ENCODE measurements around the gene OPCML. TPM values are rescaled to one million over a fixed set of nuclear protein-coding genes. Genes with fewer than 3 reads are reported as not detected.
A peak's percentile ranks its signal among the peaks of the same experiment; 100 is the strongest.

Gene OPCML
- total and polyA plus RNA-seq, 2 donors from 2014 or later = 0.77 to 1.1 TPM

DNA sequence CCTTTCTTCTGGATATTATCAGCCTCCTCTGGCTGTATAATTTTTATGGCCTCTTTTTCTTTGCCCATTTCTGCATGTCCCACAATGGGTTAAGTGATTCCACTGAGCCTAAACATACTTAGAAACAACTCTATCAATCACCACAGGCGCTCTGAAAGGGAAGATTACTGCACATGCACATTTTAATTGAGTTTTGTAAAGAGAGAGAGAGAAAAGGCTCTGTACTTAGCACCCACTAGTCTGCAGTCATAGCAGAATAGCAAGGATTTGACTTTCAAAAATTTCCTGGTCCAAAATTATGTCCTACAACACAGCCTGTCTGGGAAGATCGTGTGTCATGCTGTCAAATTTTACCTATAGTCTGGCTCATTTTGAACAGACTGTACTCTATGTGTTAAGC lies 758.5 kb downstream of the OPCML start:
- TF ChIP-seq, protein P1, sequence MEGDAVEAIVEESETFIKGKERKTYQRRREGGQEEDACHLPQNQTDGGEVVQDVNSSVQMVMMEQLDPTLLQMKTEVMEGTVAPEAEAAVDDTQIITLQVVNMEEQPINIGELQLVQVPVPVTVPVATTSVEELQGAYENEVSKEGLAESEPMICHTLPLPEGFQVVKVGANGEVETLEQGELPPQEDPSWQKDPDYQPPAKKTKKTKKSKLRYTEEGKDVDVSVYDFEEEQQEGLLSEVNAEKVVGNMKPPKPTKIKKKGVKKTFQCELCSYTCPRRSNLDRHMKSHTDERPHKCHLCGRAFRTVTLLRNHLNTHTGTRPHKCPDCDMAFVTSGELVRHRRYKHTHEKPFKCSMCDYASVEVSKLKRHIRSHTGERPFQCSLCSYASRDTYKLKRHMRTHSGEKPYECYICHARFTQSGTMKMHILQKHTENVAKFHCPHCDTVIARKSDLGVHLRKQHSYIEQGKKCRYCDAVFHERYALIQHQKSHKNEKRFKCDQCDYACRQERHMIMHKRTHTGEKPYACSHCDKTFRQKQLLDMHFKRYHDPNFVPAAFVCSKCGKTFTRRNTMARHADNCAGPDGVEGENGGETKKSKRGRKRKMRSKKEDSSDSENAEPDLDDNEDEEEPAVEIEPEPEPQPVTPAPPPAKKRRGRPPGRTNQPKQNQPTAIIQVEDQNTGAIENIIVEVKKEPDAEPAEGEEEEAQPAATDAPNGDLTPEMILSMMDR (IDR thresholded peaks at IDR 0.05; ENCODE audit: borderline replicate concordance, extremely low read depth, insufficient read depth) = no peak
- Histone ChIP-seq H3K27ac (ENCODE audit: low read depth in 2 of 2, low read length in 2 of 2) (no peak overlapping the region), H3K4me3 (ENCODE audit: low read length in 3 of 3) (no peak overlapping the region), H3K9ac (ENCODE audit: low read length in 3 of 3) (no peak overlapping the region), H3K9me3 (ENCODE audit: control insufficient read depth in 2 of 3, insufficient read depth in 1 of 3, low read length in 3 of 3) (no peaks in the 10 kb centered on the region), H3K36me3 (ENCODE audit: control insufficient read depth in 2 of 3, insufficient read depth in 3 of 3, low read length in 3 of 3) (no peaks in the 10 kb centered on the region), H3K27me3 (ENCODE audit: control insufficient read depth, insufficient read depth, low read length) (no peaks in the 10 kb centered on the region), H3K4me1 (ENCODE audit: control insufficient read depth in 2 of 3, insufficient read depth in 2 of 3, low read depth in 1 of 3, low read length in 3 of 3) (no peaks in the 10 kb centered on the region)
- intact Hi-C loops (cut with DNase I) = no loop called here
- FAIRE-seq (no peak), DNase-seq (no peak)

- intact Hi-C loops (cut with DNase I) = no loop called here
- TF ChIP-seq, protein P1 (IDR thresholded peaks at IDR 0.05; ENCODE audit: borderline replicate concordance, extremely low read depth, insufficient read depth) = no peak
- FAIRE-seq = no peak
- Histone ChIP-seq H3K9ac (ENCODE audit: low read length in 3 of 3) (no peak overlapping the region), H3K27ac (ENCODE audit: low read depth in 2 of 2, low read length in 2 of 2) (no peak overlapping the region), H3K4me1 (ENCODE audit: control insufficient read depth in 2 of 3, insufficient read depth in 2 of 3, low read depth in 1 of 3, low read length in 3 of 3) (no peaks in the 10 kb centered on the region), H3K9me3 (ENCODE audit: control insufficient read depth in 2 of 3, insufficient read depth in 1 of 3, low read length in 3 of 3) (no peaks in the 10 kb centered on the region), H3K36me3 (ENCODE audit: control insufficient read depth in 2 of 3, insufficient read depth in 3 of 3, low read length in 3 of 3) (no peaks in the 10 kb centered on the region), H3K27me3 (ENCODE audit: control insufficient read depth, insufficient read depth, low read length) (no peaks in the 10 kb centered on the region), H3K4me3 (ENCODE audit: low read length in 3 of 3) (no peak overlapping the region)
- DNase-seq = peak in 4 of 5 donors; percentile 45 to 70 (median 55)
Measured at GRCh38 chr11:132772703-132773545, 759.4 kb downstream of the OPCML start.

DNA sequence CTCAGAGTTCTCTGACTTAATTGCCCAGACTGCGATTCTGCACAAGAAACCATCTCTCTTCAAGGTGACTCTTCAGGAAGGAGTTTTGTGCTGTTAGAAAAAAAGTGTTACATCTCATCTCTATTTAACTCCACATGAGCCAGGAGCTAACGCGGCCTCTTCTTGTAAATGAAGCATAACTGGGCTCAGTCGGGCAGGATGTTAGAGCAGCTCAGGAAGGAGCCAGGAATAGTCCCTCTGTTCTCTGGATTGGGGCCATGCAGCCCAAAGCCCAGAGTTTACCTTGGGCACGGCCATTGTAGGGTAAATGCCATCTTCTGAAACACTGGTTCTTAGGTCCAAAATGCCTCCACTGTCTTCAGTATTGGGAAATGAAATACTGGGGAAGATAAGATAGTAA lies 760.6 kb downstream of the OPCML start:
- no peaks in the 10 kb centered on the region for H3K36me3 ChIP-seq (ENCODE audit: control insufficient read depth in 2 of 3, insufficient read depth in 3 of 3, low read length in 3 of 3)
- no peak overlapping the region for H3K9ac ChIP-seq (ENCODE audit: low read length in 3 of 3)
- intact Hi-C loops (cut with DNase I) = no loop called here
- no peak overlapping the region for H3K4me3 ChIP-seq (ENCODE audit: low read length in 3 of 3)
- no peaks in the 10 kb centered on the region for H3K9me3 ChIP-seq (ENCODE audit: control insufficient read depth in 2 of 3, insufficient read depth in 1 of 3, low read length in 3 of 3)
- TF ChIP-seq, protein P1 (IDR thresholded peaks at IDR 0.05; ENCODE audit: borderline replicate concordance, extremely low read depth, insufficient read depth) = no peak
- H3K4me1 ChIP-seq (ENCODE audit: control insufficient read depth in 2 of 3, insufficient read depth in 2 of 3, low read depth in 1 of 3, low read length in 3 of 3) = no peaks in the 10 kb centered on the region
- no peak overlapping the region for H3K27ac ChIP-seq (ENCODE audit: low read depth in 2 of 2, low read length in 2 of 2)
- no peak for DNase-seq
- no peak for FAIRE-seq
- no peaks in the 10 kb centered on the region for H3K27me3 ChIP-seq (ENCODE audit: control insufficient read depth, insufficient read depth, low read length)

Data from kidney (tissue), 14 donors.